Epithelial cell of prostate (primary cell): ENCODE measurements around the gene BPI.
A peak's percentile ranks its signal among the peaks of the same experiment; 100 is the strongest.
"Not testable (repeated sequence)": the region's sequence is repeated elsewhere in the genome, so short reads cannot be mapped to it uniquely, and the experiment has no call there.

Experiments
- DNase-seq: peaks from one replicate; pipeline ENCODE4 v3.0.0-alpha.2; 2011; ENCODE audit warnings: low read depth, low spot score
- H3K27ac ChIP-seq: fragments of 450-650 bp; 2 replicates; pipeline ENCODE4 v1.5.1; 2017; ENCODE audit warnings: mild to moderate bottlenecking

The BPI gene

DNA sequence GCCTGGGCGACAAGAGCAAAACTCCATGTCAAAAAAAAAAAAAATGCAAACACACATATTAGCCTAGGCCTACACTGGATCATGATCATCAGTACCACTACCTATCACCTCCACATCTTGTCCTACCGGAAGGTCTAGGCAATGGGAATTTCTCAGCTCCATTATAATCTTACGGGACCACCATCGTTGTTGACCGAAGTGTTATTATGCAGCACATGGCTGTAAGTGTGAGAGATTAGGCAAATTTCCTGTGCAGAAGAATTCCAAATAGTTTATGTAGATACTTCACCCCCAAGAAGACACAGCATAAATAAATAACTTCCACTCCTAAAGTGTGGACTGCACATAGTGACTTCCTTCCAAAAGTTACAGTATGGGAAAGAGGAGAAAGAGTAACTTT lies 26.7 kb upstream of the BPI start:
- DNase-seq, result no peak
- no peak overlapping the region for H3K27ac ChIP-seq

- DNase-seq, result no peak
- no peak overlapping the region for H3K27ac ChIP-seq
These were observed 26.3 kb upstream of the BPI start for GRCh38 chr20:38277691-38278090.

- no peak overlapping the region for H3K27ac ChIP-seq
These were observed 25.8 kb upstream of the BPI start for GRCh38 chr20:38278131-38278530.

DNA sequence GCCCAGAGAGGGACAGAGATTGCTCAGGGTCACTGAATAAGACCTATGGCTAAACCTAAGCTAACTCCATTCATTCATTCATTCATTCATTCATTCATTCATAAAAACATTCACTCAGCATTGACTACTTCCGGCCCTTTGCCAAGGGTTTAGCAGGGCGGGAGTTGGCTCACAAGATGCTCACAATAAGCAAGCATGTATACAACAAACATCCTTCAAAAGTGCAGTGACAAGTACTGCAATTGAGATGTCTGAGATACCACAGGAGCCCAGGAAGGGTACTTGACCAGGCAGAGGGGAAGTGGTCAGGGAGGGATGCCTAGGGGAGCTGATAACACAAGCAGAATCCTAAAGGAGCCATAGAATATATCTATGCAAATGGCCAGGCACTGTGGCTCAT lies 25.2 kb upstream of the BPI start:
- H3K27ac ChIP-seq, result no peak overlapping the region

More at GRCh38 chr20:38278131-38278530, 25.8 kb upstream of the BPI start:
- no peak for DNase-seq

GRCh38 chr20:38281176-38281915 lies 22.6 kb upstream of the BPI start:
- not testable (repeated sequence) for H3K27ac ChIP-seq, DNase-seq

More for the DNA sequence above, 25.2 kb upstream of the BPI start:
- DNase-seq, result no peak

DNA sequence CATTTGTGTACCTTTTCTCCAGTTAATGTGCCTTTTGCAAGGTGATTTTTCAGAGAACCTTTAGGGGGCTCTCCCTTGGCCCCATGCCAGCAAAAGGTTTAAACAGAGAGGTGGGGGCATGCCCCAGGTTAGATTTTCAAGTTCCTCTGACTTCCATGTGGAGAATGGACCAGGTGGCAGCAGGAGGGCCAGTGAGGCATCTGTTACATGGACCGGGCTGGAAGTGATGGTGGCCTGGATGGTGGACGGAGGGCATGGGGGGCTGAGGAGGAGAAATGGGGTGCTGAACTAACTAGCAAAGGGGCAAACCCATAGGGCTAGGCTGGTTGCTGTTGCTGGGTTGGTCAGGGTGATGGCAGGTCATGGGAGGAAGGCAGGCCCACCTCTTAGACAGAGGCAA lies 20.7 kb upstream of the BPI start:
- no peak for DNase-seq

DNA sequence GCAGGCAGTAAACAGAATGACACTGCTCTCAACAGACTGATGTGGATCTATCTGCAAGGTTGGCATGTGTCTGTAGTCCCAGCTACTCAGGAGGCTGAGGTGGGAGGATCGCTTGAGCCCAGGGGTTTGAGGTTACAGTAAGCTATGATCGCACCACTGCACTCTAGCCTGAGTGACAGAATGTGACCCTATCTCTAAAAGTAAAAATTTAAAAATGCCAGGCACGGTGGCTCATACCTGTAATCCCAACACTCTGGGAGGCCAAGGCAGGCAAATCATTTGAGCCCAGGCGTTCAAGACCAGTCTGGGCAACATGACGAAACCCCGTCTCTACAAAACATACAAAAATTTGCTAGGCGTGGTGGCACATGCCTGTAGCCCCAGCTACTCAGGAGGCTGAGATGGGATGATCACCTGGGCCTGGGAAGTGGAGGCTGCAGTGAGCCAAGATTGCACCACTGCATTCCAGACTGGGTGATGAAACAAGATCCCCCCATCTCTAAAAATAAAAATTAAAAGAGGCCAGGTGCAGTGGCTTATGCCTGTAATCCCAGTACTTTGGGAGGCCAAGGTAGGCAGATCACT lies 19.8 kb upstream of the BPI start:
- H3K27ac ChIP-seq, DNase-seq: not testable (repeated sequence)

More for the DNA sequence above, 20.7 kb upstream of the BPI start:
- H3K27ac ChIP-seq, result no peak overlapping the region

- no peak overlapping the region for H3K27ac ChIP-seq
- DNase-seq, result no peak
These were observed 19.0 kb upstream of the BPI start for GRCh38 chr20:38284893-38285444.

GRCh38 chr20:38286586-38287531 lies 17.1 kb upstream of the BPI start:
- no peak overlapping the region for H3K27ac ChIP-seq
- DNase-seq, result no peak

GRCh38 chr20:38290829-38291814 lies 12.8 kb upstream of the BPI start:
- DNase-seq, result no peak
- no peak overlapping the region for H3K27ac ChIP-seq

- no peak for DNase-seq
- no peak overlapping the region for H3K27ac ChIP-seq
These were observed 12.0 kb upstream of the BPI start for GRCh38 chr20:38291966-38292365.

- DNase-seq, result no peak
- H3K27ac ChIP-seq, result no peak overlapping the region
These were observed 10.4 kb upstream of the BPI start for GRCh38 chr20:38293491-38294065.

GRCh38 chr20:38294076-38294591 lies 9.8 kb upstream of the BPI start:
- no peak overlapping the region for H3K27ac ChIP-seq
- DNase-seq, result no peak

- DNase-seq, result no peak
- no peak overlapping the region for H3K27ac ChIP-seq
These were observed 8.1 kb upstream of the BPI start for GRCh38 chr20:38295811-38296210.

DNA sequence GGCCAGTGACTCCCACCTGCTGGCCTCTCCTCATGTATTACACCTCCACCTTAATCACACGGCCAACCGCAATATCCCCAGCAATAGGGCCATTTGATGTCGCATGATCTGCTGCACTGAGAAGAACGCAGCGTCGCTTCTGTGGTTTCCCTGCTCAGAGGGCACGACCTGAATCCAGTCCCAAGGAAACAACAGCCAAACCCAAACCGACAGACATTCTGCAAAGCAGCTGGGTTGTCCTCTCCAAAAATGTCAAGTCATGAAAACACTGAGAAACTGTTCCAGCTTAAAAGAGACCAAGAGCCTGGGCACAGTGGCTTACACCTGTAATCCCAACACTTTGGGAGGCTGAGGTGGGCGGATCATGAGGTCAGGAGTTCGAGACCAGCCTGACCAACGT lies 7.5 kb upstream of the BPI start:
- no peak for DNase-seq

GRCh38 chr20:38297916-38298674 lies 5.9 kb upstream of the BPI start:
- no peak overlapping the region for H3K27ac ChIP-seq
- DNase-seq, result no peak

More for the DNA sequence above, 7.5 kb upstream of the BPI start:
- no peak overlapping the region for H3K27ac ChIP-seq

DNA sequence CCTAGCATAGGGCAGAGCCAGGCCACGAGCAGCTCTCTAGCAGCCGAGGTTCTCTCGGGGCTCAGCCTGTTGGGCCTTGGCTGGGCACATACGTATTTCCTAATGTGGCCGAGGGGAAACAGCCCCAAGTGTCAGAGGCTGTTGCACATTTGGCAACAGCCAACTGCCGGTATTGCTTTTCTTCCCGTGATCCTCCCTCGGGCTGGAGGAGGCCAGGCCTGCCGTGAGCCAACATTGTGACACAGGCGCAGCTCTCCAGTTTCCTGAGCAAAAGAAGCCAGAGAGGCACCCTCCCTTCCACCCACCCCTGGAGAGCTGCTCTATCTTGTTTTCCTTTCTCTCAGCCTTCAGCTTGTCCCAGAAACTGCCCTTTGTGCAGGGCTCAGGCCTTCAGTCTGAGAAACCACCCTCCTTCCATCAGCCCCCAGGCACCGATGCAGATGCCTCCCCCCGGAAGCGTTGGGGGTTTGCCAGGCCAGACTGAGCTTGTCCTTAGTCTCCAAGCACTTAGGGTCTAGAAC lies 5.1 kb upstream of the BPI start:
- DNase-seq, result no peak

GRCh38 chr20:38299963-38300362 lies 4.0 kb upstream of the BPI start:
- no peak for DNase-seq

More for the DNA sequence above, 5.1 kb upstream of the BPI start:
- peak overlapping the region; percentile 1 for H3K27ac ChIP-seq

More at GRCh38 chr20:38299963-38300362, 4.0 kb upstream of the BPI start:
- H3K27ac ChIP-seq, result no peak overlapping the region
